ENCODE measurements around the gene HLA-DQB1. TPM values are rescaled to one million over a fixed set of nuclear protein-coding genes. Genes with fewer than 3 reads are reported as not detected.

HLA-DQB1 gene
- total and polyA plus RNA-seq, 2 of the 13 experiments (the other 11 are each of a cell fraction or from before 2014, with no cell fraction given) = not detected

DNA sequence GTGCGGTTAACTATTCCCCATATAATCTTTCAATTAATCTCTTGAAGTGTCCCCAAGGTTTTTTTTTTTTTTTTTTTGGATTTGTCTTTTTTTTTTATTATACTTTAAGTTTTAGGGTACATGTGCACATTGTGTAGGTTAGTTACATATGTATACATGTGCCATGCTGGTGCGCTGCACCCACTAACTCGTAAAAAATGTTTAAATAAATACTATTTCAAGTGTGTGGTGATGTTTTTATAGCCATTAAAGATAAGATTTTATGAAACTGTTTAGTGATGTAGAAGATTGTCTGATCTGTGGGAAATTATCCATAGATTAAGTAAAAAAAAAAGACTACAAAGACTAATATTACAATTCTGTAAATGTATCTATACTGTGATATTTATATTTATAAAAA is 41.9 kb downstream of the HLA-DQB1 start:
- 0% methylated on average over 2 of the region's 3 CpGs for WGBS (ENCODE audit: low lambda C conversion rate)
- DNase-seq (ENCODE audit: low spot score) (no peak), FAIRE-seq (no peak), ATAC-seq (no peak)
- no peak overlapping the region for H2AFZ ChIP-seq (ENCODE audit: low read length)
- POLR2A ChIA-PET = no interaction called here
- TF ChIP-seq ZNF782 (CRISPR knock-in tag; IDR thresholded peaks at IDR 0.05; ENCODE audit: borderline replicate concordance) (no peak), SIX1 (CRISPR knock-in tag; IDR thresholded peaks at IDR 0.05; ENCODE audit: borderline replicate concordance) (no peak), ZSCAN9 (CRISPR knock-in tag; IDR thresholded peaks at IDR 0.05; ENCODE audit: borderline replicate concordance) (no peak), HNRNPH1 (optimal IDR thresholded peaks at IDR 0.05; ENCODE audit: low read depth, low read length) (no peak), BCL6 (CRISPR knock-in tag; IDR thresholded peaks at IDR 0.05) (no peak), PAF1 (CRISPR knock-in tag; IDR thresholded peaks at IDR 0.05) (no peak), ZNF10 (CRISPR knock-in tag; IDR thresholded peaks at IDR 0.05; ENCODE audit: borderline replicate concordance, low read depth) (no peak), ELF1 (CRISPR knock-in tag; IDR thresholded peaks at IDR 0.05) (no peak), ZSCAN22 (CRISPR knock-in tag; IDR thresholded peaks at IDR 0.05) (no peak), ZFP90 (CRISPR knock-in tag; IDR thresholded peaks at IDR 0.05; ENCODE audit: borderline replicate concordance) (no peak), ZNF354B (CRISPR knock-in tag; IDR thresholded peaks at IDR 0.05) (no peak), SNAPC2 (CRISPR knock-in tag; IDR thresholded peaks at IDR 0.05) (no peak), CHD4 (IDR thresholded peaks at IDR 0.05; ENCODE audit: borderline replicate concordance, low read length) (no peak), NBN (conservative IDR thresholded peaks at IDR 0.05) (no peak)
- TF ChIP-seq, protein P1, sequence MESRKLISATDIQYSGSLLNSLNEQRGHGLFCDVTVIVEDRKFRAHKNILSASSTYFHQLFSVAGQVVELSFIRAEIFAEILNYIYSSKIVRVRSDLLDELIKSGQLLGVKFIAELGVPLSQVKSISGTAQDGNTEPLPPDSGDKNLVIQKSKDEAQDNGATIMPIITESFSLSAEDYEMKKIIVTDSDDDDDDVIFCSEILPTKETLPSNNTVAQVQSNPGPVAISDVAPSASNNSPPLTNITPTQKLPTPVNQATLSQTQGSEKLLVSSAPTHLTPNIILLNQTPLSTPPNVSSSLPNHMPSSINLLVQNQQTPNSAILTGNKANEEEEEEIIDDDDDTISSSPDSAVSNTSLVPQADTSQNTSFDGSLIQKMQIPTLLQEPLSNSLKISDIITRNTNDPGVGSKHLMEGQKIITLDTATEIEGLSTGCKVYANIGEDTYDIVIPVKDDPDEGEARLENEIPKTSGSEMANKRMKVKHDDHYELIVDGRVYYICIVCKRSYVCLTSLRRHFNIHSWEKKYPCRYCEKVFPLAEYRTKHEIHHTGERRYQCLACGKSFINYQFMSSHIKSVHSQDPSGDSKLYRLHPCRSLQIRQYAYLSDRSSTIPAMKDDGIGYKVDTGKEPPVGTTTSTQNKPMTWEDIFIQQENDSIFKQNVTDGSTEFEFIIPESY (CRISPR knock-in tag; IDR thresholded peaks at IDR 0.05) = no peak
- TF ChIP-seq, protein P2, sequence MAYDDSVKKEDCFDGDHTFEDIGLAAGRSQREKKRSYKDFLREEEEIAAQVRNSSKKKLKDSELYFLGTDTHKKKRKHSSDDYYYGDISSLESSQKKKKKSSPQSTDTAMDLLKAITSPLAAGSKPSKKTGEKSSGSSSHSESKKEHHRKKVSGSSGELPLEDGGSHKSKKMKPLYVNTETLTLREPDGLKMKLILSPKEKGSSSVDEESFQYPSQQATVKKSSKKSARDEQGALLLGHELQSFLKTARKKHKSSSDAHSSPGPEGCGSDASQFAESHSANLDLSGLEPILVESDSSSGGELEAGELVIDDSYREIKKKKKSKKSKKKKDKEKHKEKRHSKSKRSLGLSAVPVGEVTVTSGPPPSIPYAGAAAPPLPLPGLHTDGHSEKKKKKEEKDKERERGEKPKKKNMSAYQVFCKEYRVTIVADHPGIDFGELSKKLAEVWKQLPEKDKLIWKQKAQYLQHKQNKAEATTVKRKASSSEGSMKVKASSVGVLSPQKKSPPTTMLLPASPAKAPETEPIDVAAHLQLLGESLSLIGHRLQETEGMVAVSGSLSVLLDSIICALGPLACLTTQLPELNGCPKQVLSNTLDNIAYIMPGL (CRISPR knock-in tag; IDR thresholded peaks at IDR 0.05; ENCODE audit: borderline replicate concordance in 1 of 2, low read depth in 1 of 2) = no peak
- TF ChIP-seq, protein P3, sequence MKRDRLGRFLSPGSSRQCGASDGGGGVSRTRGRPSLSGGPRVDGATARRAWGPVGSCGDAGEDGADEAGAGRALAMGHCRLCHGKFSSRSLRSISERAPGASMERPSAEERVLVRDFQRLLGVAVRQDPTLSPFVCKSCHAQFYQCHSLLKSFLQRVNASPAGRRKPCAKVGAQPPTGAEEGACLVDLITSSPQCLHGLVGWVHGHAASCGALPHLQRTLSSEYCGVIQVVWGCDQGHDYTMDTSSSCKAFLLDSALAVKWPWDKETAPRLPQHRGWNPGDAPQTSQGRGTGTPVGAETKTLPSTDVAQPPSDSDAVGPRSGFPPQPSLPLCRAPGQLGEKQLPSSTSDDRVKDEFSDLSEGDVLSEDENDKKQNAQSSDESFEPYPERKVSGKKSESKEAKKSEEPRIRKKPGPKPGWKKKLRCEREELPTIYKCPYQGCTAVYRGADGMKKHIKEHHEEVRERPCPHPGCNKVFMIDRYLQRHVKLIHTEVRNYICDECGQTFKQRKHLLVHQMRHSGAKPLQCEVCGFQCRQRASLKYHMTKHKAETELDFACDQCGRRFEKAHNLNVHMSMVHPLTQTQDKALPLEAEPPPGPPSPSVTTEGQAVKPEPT (CRISPR knock-in tag; IDR thresholded peaks at IDR 0.05; ENCODE audit: low read depth) = no peak
- no peaks in the 10 kb centered on the region; a peak in 1 of 5 replicates for H3K27me3 ChIP-seq (ENCODE audit: control insufficient read depth in 1 of 2, insufficient read depth in 2 of 2, low read length in 2 of 2)
- no peak overlapping the region for H3K9ac ChIP-seq (ENCODE audit: insufficient read depth, low read depth, low read length)
- H3K4me1 ChIP-seq (ENCODE audit: insufficient read depth, low read length) = no peaks in the 10 kb centered on the region
- no peaks in the 10 kb centered on the region for H3K79me2 ChIP-seq (ENCODE audit: insufficient read depth, low read length)
- intact Hi-C loops (cut with micrococcal nuclease; ENCODE audit: unreplicated experiment) (no loop called here), in situ Hi-C loops (cut with HindIII; ENCODE audit: extremely low pct_ligation_motif_present, low pct_unique_long_range_greater_than_20kb) (no loop called here)
- no peak overlapping the region for H3K4me3 ChIP-seq (replicated peaks in 1 of 3; ENCODE audit: insufficient read depth in 1 of 3, low read depth in 2 of 3, low read length in 3 of 3)
- H3K27ac ChIP-seq (ENCODE audit: extremely low read length, insufficient read depth, low read length) = no peak overlapping the region
- no peak overlapping the region for H3K4me2 ChIP-seq (ENCODE audit: low read depth, low read length)
- no peaks in the 10 kb centered on the region for H4K20me1 ChIP-seq (ENCODE audit: insufficient read depth, low read length)
- CTCF ChIA-PET (ENCODE audit: low intra/inter-chr PET ratio, low total read pairs) = no interaction called here
- no peaks in the 10 kb centered on the region for H3K9me3 ChIP-seq (ENCODE audit: low read length)
- H3K36me3 ChIP-seq (replicated peaks in 1 of 2; ENCODE audit: control insufficient read depth in 1 of 2, insufficient read depth in 2 of 2, low read length in 2 of 2) = no peaks in the 10 kb centered on the region
- no TSS peak for BruUV-seq (replicated peaks)

Measured in HepG2 (cell line).